ENCODE data around the gene SHANK1. TPM values are rescaled to one million over a fixed set of nuclear protein-coding genes. Genes with fewer than 3 reads are reported as not detected.
A peak's percentile ranks its signal among the peaks of the same experiment; 100 is the strongest.

SHANK1 gene
- total RNA-seq, 4 donors from 2014 or later: 0.42 to 6.6 TPM; not detected in 2

DNA sequence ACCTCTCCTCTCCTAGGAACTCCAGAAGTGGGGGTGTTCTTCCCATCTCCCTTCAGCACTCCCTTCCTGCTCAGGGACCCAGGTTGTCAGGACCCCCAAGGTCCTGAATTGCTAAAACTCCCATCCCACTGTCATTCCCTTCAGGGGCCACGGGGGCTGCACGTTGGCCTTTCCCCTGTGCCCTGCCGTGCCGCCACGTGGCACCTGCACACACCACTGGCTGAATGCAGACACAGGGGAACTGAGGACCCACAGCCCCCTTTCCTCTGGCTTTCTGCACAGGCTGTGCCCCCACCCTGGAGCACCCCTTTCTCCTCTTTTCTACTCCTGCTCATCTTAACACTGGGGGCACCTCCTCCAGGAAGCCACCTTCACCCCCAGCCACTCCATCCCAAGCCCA is 9.0 kb downstream of the SHANK1 start:
- DNase-seq (ENCODE audit: low spot score in 2 of 2): no peak
- Histone ChIP-seq H3K27ac (no peak overlapping the region), H3K4me3 (no peak overlapping the region), H3K9me3 (no peaks in the 10 kb centered on the region), H3K4me1 (no peaks in the 10 kb centered on the region), H3K36me3 (no peaks in the 10 kb centered on the region), H3K27me3 (peaks cover 45% of the 10 kb centered on the region)
- TF ChIP-seq EP300 (IDR thresholded peaks at IDR 0.05) (no peak), POLR2AphosphoS5 (IDR thresholded peaks at IDR 0.05) (no peak), POLR2A (IDR thresholded peaks at IDR 0.05) (no peak)
- TF ChIP-seq, protein P1, sequence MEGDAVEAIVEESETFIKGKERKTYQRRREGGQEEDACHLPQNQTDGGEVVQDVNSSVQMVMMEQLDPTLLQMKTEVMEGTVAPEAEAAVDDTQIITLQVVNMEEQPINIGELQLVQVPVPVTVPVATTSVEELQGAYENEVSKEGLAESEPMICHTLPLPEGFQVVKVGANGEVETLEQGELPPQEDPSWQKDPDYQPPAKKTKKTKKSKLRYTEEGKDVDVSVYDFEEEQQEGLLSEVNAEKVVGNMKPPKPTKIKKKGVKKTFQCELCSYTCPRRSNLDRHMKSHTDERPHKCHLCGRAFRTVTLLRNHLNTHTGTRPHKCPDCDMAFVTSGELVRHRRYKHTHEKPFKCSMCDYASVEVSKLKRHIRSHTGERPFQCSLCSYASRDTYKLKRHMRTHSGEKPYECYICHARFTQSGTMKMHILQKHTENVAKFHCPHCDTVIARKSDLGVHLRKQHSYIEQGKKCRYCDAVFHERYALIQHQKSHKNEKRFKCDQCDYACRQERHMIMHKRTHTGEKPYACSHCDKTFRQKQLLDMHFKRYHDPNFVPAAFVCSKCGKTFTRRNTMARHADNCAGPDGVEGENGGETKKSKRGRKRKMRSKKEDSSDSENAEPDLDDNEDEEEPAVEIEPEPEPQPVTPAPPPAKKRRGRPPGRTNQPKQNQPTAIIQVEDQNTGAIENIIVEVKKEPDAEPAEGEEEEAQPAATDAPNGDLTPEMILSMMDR (IDR thresholded peaks at IDR 0.05): no peak
- WGBS: 79% methylated on average over 5 of the region's 5 CpGs

DNA sequence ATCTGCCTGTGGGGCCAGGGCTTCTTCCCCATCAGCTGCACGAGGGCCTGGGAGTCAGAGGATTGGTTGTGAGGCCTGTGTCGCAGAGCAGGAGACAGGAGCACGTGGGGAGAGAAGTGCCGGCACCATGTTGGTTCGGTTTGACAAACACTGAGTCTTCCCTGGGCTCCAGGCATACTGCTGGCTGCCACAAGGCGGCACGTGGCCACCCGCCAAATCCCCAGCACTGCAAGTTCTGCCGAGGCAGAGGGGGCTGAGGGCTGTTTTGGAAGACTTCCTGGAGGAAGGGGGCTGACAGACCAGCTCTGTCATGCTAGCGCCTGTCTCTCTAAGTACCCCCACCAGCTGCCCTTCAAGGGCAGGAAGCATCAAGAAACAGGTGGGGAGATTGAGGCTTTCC is 9.5 kb downstream of the SHANK1 start:
- peaks cover 44% of the 10 kb centered on the region for H3K27me3 ChIP-seq
- no peaks in the 10 kb centered on the region for H3K4me1 ChIP-seq
- TF ChIP-seq, protein P1 (IDR thresholded peaks at IDR 0.05): peak in 1 of 2 donors; percentile 9
- TF ChIP-seq POLR2AphosphoS5 (IDR thresholded peaks at IDR 0.05) (no peak), POLR2A (IDR thresholded peaks at IDR 0.05) (no peak)
- H3K4me3 ChIP-seq: no peak overlapping the region
- H3K9me3 ChIP-seq: no peaks in the 10 kb centered on the region
- no peaks in the 10 kb centered on the region for H3K36me3 ChIP-seq
- DNase-seq (ENCODE audit: low spot score in 2 of 2): no peak
- no peak overlapping the region for H3K27ac ChIP-seq
- whole genome bisulfite sequencing: no CpG with 5 or more reads among the region's 10 CpGs

DNA sequence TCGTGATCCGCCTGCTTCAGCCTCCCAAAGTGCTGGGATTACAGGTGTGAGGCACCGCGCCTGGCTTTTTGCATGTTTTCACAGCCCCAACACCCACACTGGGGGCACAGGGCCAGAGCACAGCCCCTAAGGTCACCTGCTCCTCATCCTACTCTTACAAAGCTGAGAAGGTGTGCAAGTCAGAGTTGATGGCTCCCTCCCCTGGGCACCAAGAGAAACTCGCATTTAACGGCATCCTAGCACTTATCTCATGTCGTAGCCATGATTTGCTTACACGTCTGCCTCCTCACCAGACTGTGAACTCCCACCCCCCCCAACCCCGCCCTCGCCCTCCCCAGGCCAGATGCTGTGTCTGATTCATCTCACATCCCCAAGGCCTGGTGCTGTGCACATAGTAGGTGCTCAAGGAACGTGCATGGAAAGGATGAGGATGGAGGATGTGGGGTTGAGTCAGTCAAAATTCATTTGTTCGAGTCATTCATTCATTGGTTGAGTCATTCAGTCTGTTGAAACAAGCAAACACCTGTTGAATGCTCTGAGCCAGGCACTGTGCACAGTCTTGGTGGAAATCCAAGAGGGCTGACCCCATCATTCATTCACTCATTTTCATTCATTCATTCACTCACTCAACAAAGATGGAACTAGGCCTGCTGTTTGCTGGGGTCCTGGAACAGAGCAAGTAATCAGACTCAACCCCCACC is 11.3 kb downstream of the SHANK1 start:
- WGBS: 79% methylated on average over 12 of the region's 12 CpGs
- TF ChIP-seq EP300 (IDR thresholded peaks at IDR 0.05) (no peak), POLR2AphosphoS5 (IDR thresholded peaks at IDR 0.05) (no peak), POLR2A (IDR thresholded peaks at IDR 0.05) (no peak)
- TF ChIP-seq, protein P1 (IDR thresholded peaks at IDR 0.05): no peak

DNA sequence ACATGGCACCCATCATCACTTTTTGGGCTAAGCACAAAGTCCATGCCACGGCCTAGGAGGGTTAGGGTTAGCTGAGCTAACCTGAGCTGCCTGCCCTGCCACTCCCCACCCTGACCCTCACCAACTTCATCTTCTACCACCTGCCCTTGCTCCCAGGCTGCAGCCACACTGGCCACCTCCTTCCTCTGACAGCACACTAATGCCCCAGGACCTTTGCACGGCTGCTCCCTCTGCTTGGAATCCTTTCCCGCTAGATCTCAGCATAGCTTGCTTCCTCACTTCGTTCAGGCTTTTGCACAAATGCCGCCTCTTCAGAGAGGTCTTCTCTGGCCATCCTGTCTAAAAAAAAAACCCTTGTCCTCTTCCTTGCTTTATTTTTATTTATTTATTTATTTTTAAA is 13.2 kb downstream of the SHANK1 start:
- no peak overlapping the region for H3K4me3 ChIP-seq
- H3K4me1 ChIP-seq: no peaks in the 10 kb centered on the region
- no peaks in the 10 kb centered on the region for H3K9me3 ChIP-seq
- DNase-seq (ENCODE audit: low spot score in 2 of 2): no peak
- H3K27ac ChIP-seq: no peak overlapping the region
- H3K36me3 ChIP-seq: no peaks in the 10 kb centered on the region
- H3K27me3 ChIP-seq: peaks cover 54% of the 10 kb centered on the region
- WGBS: 60% methylated on average over 5 of the region's 5 CpGs
- TF ChIP-seq EP300 (IDR thresholded peaks at IDR 0.05): no peak
- TF ChIP-seq, protein P1 (IDR thresholded peaks at IDR 0.05): no peak
- no peak for TF ChIP-seq POLR2A (IDR thresholded peaks at IDR 0.05)
- TF ChIP-seq POLR2AphosphoS5 (IDR thresholded peaks at IDR 0.05): no peak

More for the DNA sequence above, 11.3 kb downstream of the SHANK1 start:
- DNase-seq (ENCODE audit: low spot score in 2 of 2): no peak
- H3K9me3 ChIP-seq: no peaks in the 10 kb centered on the region
- no peak overlapping the region for H3K27ac ChIP-seq
- no peaks in the 10 kb centered on the region for H3K36me3 ChIP-seq
- peaks cover 53% of the 10 kb centered on the region for H3K27me3 ChIP-seq
- no peak overlapping the region for H3K4me3 ChIP-seq
- no peaks in the 10 kb centered on the region for H3K4me1 ChIP-seq

DNA sequence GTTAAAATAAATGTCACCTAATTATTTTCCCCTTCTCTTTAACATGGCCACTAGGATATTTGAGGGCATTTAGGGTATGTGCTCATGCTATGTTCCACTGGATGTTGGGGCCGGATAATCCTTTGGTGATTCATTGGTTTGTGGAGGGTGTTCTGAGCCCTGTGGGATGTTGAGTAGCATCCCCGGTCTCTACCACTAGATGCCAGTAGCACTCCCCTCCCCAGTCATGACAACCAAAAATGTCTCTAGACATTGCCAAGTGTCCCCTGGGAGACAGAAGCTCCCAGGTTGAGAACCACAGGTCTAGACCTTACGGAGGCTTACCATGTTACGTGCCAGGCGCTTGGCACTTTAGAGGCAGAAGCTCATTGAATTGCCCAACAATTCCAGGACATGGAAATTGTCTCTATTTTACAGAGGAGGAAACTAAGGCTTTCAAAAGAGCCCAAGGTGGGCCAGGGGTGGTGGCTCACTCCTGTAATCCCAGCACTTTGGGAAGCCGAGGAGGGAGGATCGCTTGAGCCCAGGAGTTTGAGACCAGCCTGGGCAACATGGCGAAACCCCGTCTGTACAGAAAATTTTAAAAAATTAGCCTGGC is 14.1 kb downstream of the SHANK1 start:
- WGBS: 36% methylated on average over 9 of the region's 9 CpGs
- peaks cover 50% of the 10 kb centered on the region for H3K27me3 ChIP-seq
- H3K9me3 ChIP-seq: no peaks in the 10 kb centered on the region
- no peak overlapping the region for H3K4me3 ChIP-seq
- no peaks in the 10 kb centered on the region for H3K36me3 ChIP-seq
- H3K27ac ChIP-seq: no peak overlapping the region
- no peak for DNase-seq (ENCODE audit: low spot score in 2 of 2)
- no peaks in the 10 kb centered on the region for H3K4me1 ChIP-seq
- no peak for TF ChIP-seq EP300 (IDR thresholded peaks at IDR 0.05)
- TF ChIP-seq POLR2A (IDR thresholded peaks at IDR 0.05): no peak
- TF ChIP-seq POLR2AphosphoS5 (IDR thresholded peaks at IDR 0.05): no peak
- TF ChIP-seq, protein P1 (IDR thresholded peaks at IDR 0.05): peak in 1 of 2 donors; percentile 49

All from suprapubic skin (tissue), 4 donors.